Endothelial cell (in vitro differentiated cells): ENCODE results near the gene HDHD2. TPM values are rescaled to one million over a fixed set of nuclear protein-coding genes. Genes with fewer than 3 reads are reported as not detected.

Experiments
- DNase-seq: peaks from one replicate; pipeline ENCODE4 v3.0.0; 2021; ENCODE audit warnings: low spot score
- H3K27ac Mint-ChIP-seq: one replicate; pipeline ENCODE4 v1.8.0; 2021; ENCODE audit warnings: mixed read lengths, inconsistent platforms; ENCODE audit not compliant: unreplicated experiment
- H3K27me3 Mint-ChIP-seq: one replicate; pipeline ENCODE4 v1.8.0; 2021; ENCODE audit warnings: mild to moderate bottlenecking, moderate library complexity, mixed read lengths, inconsistent platforms; ENCODE audit not compliant: unreplicated experiment
- H3K36me3 Mint-ChIP-seq: one replicate; pipeline ENCODE4 v1.8.0; 2021; ENCODE audit warnings: mild to moderate bottlenecking, low read depth, mixed read lengths, inconsistent platforms; ENCODE audit not compliant: unreplicated experiment
- H3K4me1 Mint-ChIP-seq: one replicate; pipeline ENCODE4 v1.8.0; 2021; ENCODE audit warnings: mild to moderate bottlenecking, mixed read lengths, inconsistent platforms; ENCODE audit not compliant: unreplicated experiment
- H3K4me3 Mint-ChIP-seq: one replicate; pipeline ENCODE4 v1.8.0; 2021; ENCODE audit warnings: mild to moderate bottlenecking, mixed read lengths, inconsistent platforms; ENCODE audit not compliant: unreplicated experiment
- H3K9me3 Mint-ChIP-seq: one replicate; pipeline ENCODE4 v1.8.0; 2021; ENCODE audit warnings: mixed read lengths, inconsistent platforms; ENCODE audit not compliant: unreplicated experiment
- total RNA-seq: library from RNA; stranded (reverse); fragmentation: NEBNext Ultra II Directional; extraction: Animal tissue kit (Norgen Biotek cat#: 25700); gene quantifications from one replicate; pipeline ENCODE4 v1.2.1, GENCODE V29; 2021; ENCODE audit not compliant: unreplicated experiment
- TF ChIP-seq, protein P1 (sequence below): fragments of 200-600 bp; sonication (generic); IDR thresholded peaks from one replicate; pipeline ENCODE4 v1.5.0; 2021; ENCODE audit warnings: antibody characterized with exemption; ENCODE audit not compliant: unreplicated experiment

Gene HDHD2
- total RNA-seq, 1 donor from 2014 or later = 26.0 TPM

DNA sequence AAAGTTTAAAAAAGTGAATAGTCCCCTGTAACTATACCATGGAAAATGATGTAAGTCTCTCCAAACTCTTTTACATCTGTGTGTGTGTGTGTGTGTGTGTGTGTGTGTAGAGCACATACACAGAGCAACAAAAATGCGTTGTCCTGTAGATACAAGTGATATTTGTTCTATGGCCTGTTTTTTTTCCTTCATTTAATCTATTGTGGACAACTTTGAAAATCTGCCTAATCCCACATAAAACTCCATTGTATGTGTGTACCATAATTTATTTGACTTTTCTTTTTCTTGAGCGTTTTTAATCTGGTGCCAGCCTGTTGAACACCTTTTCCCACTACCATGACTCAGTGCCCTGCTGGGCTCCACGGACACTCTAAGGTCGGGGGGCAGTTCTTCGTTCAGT, 62.6 kb downstream of the HDHD2 start:
- TF ChIP-seq, protein P1, sequence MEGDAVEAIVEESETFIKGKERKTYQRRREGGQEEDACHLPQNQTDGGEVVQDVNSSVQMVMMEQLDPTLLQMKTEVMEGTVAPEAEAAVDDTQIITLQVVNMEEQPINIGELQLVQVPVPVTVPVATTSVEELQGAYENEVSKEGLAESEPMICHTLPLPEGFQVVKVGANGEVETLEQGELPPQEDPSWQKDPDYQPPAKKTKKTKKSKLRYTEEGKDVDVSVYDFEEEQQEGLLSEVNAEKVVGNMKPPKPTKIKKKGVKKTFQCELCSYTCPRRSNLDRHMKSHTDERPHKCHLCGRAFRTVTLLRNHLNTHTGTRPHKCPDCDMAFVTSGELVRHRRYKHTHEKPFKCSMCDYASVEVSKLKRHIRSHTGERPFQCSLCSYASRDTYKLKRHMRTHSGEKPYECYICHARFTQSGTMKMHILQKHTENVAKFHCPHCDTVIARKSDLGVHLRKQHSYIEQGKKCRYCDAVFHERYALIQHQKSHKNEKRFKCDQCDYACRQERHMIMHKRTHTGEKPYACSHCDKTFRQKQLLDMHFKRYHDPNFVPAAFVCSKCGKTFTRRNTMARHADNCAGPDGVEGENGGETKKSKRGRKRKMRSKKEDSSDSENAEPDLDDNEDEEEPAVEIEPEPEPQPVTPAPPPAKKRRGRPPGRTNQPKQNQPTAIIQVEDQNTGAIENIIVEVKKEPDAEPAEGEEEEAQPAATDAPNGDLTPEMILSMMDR = no peak
- Mint-ChIP-seq H3K4me1 (peaks cover 7% of the 10 kb centered on the region), H3K36me3 (no peaks in the 10 kb centered on the region), H3K4me3 (no peak overlapping the region), H3K9me3 (no peaks in the 10 kb centered on the region), H3K27me3 (no peaks in the 10 kb centered on the region), H3K27ac (no peak overlapping the region)
- no peak for DNase-seq

DNA sequence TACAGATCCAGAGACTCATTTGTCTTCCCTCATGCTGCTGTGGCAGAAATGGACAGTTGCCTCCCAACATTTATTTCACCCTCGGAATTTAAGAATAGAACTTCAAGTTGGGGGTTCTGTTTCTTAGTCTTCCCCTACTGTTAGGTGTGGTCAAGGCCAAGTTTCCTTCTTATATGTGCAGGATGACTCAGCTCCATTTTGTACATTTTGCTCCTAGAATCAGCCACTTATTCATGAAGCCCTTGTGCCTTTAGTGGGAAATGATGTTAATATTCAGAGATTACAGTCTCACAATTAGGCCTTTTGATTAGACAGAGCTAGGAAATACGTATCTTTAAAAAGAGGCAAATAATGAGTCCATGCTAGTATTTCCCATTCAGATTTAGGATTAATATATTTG, 68.7 kb downstream of the HDHD2 start:
- Mint-ChIP-seq H3K36me3 (no peaks in the 10 kb centered on the region), H3K27ac (no peak overlapping the region), H3K4me3 (no peak overlapping the region), H3K9me3 (no peaks in the 10 kb centered on the region), H3K4me1 (no peaks in the 10 kb centered on the region), H3K27me3 (no peaks in the 10 kb centered on the region)
- TF ChIP-seq, protein P1 = no peak
- no peak for DNase-seq

DNA sequence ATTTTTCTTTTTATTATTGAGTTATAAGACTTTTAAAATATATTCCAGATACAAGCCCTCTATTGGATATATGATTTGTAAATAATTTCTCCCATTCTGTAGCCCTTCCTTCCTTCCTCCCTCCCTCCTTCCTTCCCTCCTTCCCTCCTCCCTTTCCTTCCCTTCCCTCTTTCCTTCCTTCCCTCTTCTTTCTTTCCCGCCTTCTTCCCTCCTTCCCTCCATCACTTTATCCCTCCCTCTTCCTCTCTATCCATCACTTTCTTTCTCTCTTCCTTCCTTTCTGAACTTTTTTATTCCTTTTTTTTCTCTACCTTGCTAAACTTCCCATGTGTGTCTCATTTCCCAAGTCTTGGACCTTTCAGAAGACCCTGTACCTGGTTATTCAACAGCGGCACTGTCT, 69.4 kb downstream of the HDHD2 start:
- Mint-ChIP-seq H3K4me1 (no peaks in the 10 kb centered on the region), H3K4me3 (no peak overlapping the region), H3K27me3 (no peaks in the 10 kb centered on the region)

DNA sequence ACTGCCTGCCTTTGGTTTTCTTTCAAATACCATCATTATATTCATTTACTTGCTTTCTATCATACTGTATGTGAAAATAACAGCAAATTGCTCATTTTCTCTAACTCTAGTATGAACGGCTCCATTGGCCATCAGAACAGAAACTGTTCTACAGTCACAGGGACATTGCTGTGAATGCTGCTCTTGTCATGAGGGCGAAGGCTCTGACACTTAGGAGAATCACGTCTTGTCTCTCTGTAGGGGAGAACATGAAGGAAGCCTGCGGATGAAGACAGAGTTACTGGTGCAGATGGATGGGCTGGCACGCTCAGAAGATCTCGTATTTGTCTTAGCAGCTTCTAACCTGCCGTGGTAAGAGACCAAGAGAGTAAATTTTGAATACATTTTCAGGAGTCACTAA, 73.2 kb downstream of the HDHD2 start:
- Mint-ChIP-seq H3K9me3 (no peaks in the 10 kb centered on the region), H3K36me3 (no peaks in the 10 kb centered on the region), H3K27me3 (no peaks in the 10 kb centered on the region), H3K4me3 (no peak overlapping the region), H3K4me1 (peaks cover 7% of the 10 kb centered on the region), H3K27ac (no peak overlapping the region)
- TF ChIP-seq, protein P1 = no peak
- DNase-seq = no peak

More for the DNA sequence above, 69.4 kb downstream of the HDHD2 start:
- TF ChIP-seq, protein P1 = no peak
- DNase-seq = no peak
- no peaks in the 10 kb centered on the region for H3K36me3 Mint-ChIP-seq
- H3K27ac Mint-ChIP-seq = no peak overlapping the region
- no peaks in the 10 kb centered on the region for H3K9me3 Mint-ChIP-seq

DNA sequence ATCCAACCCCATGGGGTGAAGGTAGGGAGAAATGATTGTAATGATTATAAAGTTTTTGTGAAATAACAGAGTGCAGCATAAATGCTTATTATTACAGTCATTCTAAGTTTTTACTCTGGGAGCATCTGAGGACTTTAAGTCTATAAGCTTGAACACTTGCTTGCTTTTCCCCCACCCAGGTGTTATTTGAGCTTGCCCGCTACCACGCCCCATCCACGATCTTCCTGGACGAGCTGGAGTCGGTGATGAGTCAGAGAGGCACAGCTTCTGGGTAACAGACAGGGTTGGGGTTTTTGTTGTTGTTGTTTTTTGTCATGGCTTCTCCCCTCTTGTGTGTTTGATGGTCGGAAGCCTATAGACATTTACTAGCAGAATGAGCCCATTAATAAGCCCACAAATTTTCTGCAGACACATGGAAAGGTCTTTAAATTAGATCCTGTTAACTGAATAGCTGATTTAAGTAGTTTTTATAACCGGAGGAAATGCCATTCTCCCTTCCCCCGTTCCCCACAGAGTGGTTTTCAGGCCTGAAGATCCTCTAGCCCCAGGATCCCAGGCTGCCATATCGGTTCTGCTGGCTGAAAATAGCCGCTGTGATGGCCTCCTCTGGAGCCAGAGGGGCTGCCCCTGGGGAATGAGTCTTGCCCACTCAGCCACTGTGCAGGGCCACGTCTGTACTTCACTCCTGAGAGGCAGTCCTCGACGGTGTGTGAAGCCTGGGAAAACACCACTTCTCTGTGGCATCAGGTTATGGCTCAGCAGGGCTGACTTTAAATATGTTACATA, 75.0 kb downstream of the HDHD2 start:
- no peaks in the 10 kb centered on the region for H3K27me3 Mint-ChIP-seq
- no peak for DNase-seq

More for the DNA sequence above, 75.0 kb downstream of the HDHD2 start:
- Mint-ChIP-seq H3K4me3 (no peak overlapping the region), H3K27ac (no peak overlapping the region), H3K36me3 (no peaks in the 10 kb centered on the region), H3K9me3 (no peaks in the 10 kb centered on the region), H3K4me1 (peaks cover 7% of the 10 kb centered on the region)
- TF ChIP-seq, protein P1 = no peak
